ENCODE data around the gene POLG2.

GRCh38 chr17:64533784-64534183 lies 36.9 kb upstream of the POLG2 start:
- no peak for TF ChIP-seq POLR2A (IDR thresholded peaks at IDR 0.05)
- no peak for TF ChIP-seq CTCF (IDR thresholded peaks at IDR 0.05)
